DOHH2 (cell line): ENCODE measurements around the gene DHX38.
"Not testable (repeated sequence)": the region's sequence is repeated elsewhere in the genome, so short reads cannot be mapped to it uniquely, and the experiment has no call there.

Experiments
- H3F3A ChIP-seq: fragments of 200-600 bp; sonication (generic), shearing (Covaris generic); 2 replicates; pipeline ENCODE4 v1.6.0; 2016; ENCODE audit warnings: antibody characterized with exemption, mild to moderate bottlenecking; ENCODE audit not compliant: control insufficient read depth, insufficient read depth
- H3K27ac ChIP-seq: fragments of 200-600 bp; sonication (generic); 2 replicates; pipeline ENCODE4 v1.5.1; 2014; ENCODE audit warnings: low read depth, mild to moderate bottlenecking, low read length, moderate library complexity
- H3K27me3 ChIP-seq: fragments of 200-600 bp; sonication (generic); 2 replicates; pipeline ENCODE4 v1.6.1; 2014; ENCODE audit warnings: mild to moderate bottlenecking, low read length, mixed read lengths; ENCODE audit not compliant: control insufficient read depth
- H3K36me3 ChIP-seq: fragments of 200-600 bp; sonication (generic); 2 replicates; pipeline ENCODE4 v1.6.1; 2014; ENCODE audit warnings: mild to moderate bottlenecking, low read length, moderate library complexity, mixed read lengths; ENCODE audit not compliant: control insufficient read depth
- H3K4me1 ChIP-seq: fragments of 200-600 bp; sonication (generic); 2 replicates; pipeline ENCODE4 v1.6.1; 2014; ENCODE audit warnings: mild to moderate bottlenecking, low read length, mixed read lengths; ENCODE audit not compliant: control insufficient read depth
- H3K4me2 ChIP-seq: fragments of 200-600 bp; sonication (generic); 2 replicates; pipeline ENCODE4 v1.6.0; 2014; ENCODE audit warnings: mild to moderate bottlenecking, low read length, moderate library complexity
- H3K4me3 ChIP-seq: fragments of 200-600 bp; sonication (generic); 2 replicates; pipeline ENCODE4 v1.5.1; 2014; ENCODE audit warnings: mild to moderate bottlenecking, low read length, mixed read lengths
- H3K79me2 ChIP-seq: fragments of 200-600 bp; sonication (generic); 2 replicates; pipeline ENCODE4 v1.6.1; 2014; ENCODE audit warnings: mild to moderate bottlenecking, low read length, mixed read lengths; ENCODE audit not compliant: control insufficient read depth
- H3K9me2 ChIP-seq: fragments of 200-600 bp; sonication (generic); replicated peaks from 2 replicates; pipeline ENCODE4 v1.6.1; 2014; ENCODE audit warnings: mild to moderate bottlenecking, low read length, mixed read lengths; ENCODE audit not compliant: control insufficient read depth
- H3K9me3 ChIP-seq: fragments of 200-600 bp; sonication (generic); 2 replicates; pipeline ENCODE4 v1.6.1; 2014; ENCODE audit warnings: antibody characterized with exemption, low read length, mixed read lengths; ENCODE audit not compliant: control insufficient read depth, insufficient read depth
- H4K20me1 ChIP-seq: fragments of 200-600 bp; sonication (generic); 2 replicates; pipeline ENCODE4 v1.6.0; 2014; ENCODE audit warnings: low read depth, mild to moderate bottlenecking, antibody characterized with exemption, low read length, moderate library complexity; ENCODE audit not compliant: control insufficient read depth, insufficient read depth
- CTCF ChIP-seq: fragments of 200-600 bp; sonication (generic); IDR thresholded peaks from one replicate; pipeline ENCODE4 v1.5.1; 2014; ENCODE audit warnings: antibody characterized with exemption, mild to moderate bottlenecking, low read depth, low read length; ENCODE audit not compliant: poor library complexity, severe bottlenecking
- EZH2phosphoT487 ChIP-seq: fragments of 200-600 bp; sonication (generic); IDR thresholded peaks from 2 replicates; pipeline ENCODE4 v1.6.1; 2017; ENCODE audit warnings: borderline replicate concordance, mild to moderate bottlenecking, antibody characterized with exemption, low read length, moderate library complexity, mixed read lengths

The DHX38 gene

GRCh38 chr16:72049110-72049509 is 44.5 kb upstream of the DHX38 start:
- no peaks in the 10 kb centered on the region for H3K4me1 ChIP-seq
- no peaks in the 10 kb centered on the region for H4K20me1 ChIP-seq
- peaks cover 4% of the 10 kb centered on the region; the same call in 1 of the 2 replicates for H3K9me3 ChIP-seq
- H3K36me3 ChIP-seq = no peaks in the 10 kb centered on the region
- no peak overlapping the region for H3K4me2 ChIP-seq
- no peak for TF ChIP-seq EZH2phosphoT487
- TF ChIP-seq CTCF = no peak
- no peak overlapping the region for H3K4me3 ChIP-seq
- no peaks in the 10 kb centered on the region for H3F3A ChIP-seq
- H3K27me3 ChIP-seq = 0 out of 2 replicates have a peak, but pooled peaks cover 2% of the 10 kb centered on the region
- H3K9me2 ChIP-seq = no peaks in the 10 kb centered on the region
- no peak overlapping the region for H3K27ac ChIP-seq
- H3K79me2 ChIP-seq = no peaks in the 10 kb centered on the region

GRCh38 chr16:72050769-72051464 is 42.7 kb upstream of the DHX38 start:
- H3K27me3 ChIP-seq = 0 out of 2 replicates have a peak, but pooled peaks cover 2% of the 10 kb centered on the region

GRCh38 chr16:72051818-72052217 is 41.8 kb upstream of the DHX38 start:
- Histone ChIP-seq H3K4me2 (no peak overlapping the region), H3K79me2 (no peaks in the 10 kb centered on the region), H3K4me1 (no peaks in the 10 kb centered on the region), H3K4me3 (no peak overlapping the region), H3K27ac (no peak overlapping the region), H3K9me3 (peaks cover 4% of the 10 kb centered on the region; the same call in 1 of the 2 replicates), H3K27me3 (0 out of 2 replicates have a peak, but pooled peaks cover 2% of the 10 kb centered on the region), H3F3A (no peaks in the 10 kb centered on the region), H4K20me1 (no peaks in the 10 kb centered on the region), H3K36me3 (no peaks in the 10 kb centered on the region), H3K9me2 (no peaks in the 10 kb centered on the region)
- TF ChIP-seq EZH2phosphoT487 (no peak), CTCF (no peak)

More at GRCh38 chr16:72050769-72051464, 42.7 kb upstream of the DHX38 start:
- Histone ChIP-seq H3K79me2 (no peaks in the 10 kb centered on the region), H3K4me2 (no peak overlapping the region), H3K27ac (no peak overlapping the region), H3K9me3 (peaks cover 4% of the 10 kb centered on the region; the same call in 1 of the 2 replicates), H3F3A (no peaks in the 10 kb centered on the region), H3K9me2 (no peaks in the 10 kb centered on the region), H3K4me3 (no peak overlapping the region), H3K36me3 (no peaks in the 10 kb centered on the region), H3K4me1 (no peaks in the 10 kb centered on the region), H4K20me1 (no peaks in the 10 kb centered on the region)
- TF ChIP-seq EZH2phosphoT487 = no peak
- TF ChIP-seq CTCF = no peak

GRCh38 chr16:72054254-72054847 is 39.3 kb upstream of the DHX38 start, which contains the start of gene HP:
HP (plus strand) TSS chr16:72054505; CDS start chr16:72054653, 148 bp downstream.
- not testable (repeated sequence) for H3K27me3 ChIP-seq, H3K36me3 ChIP-seq, H3K4me3 ChIP-seq, H4K20me1 ChIP-seq, H3K9me3 ChIP-seq, H3K4me1 ChIP-seq, H3F3A ChIP-seq, H3K9me2 ChIP-seq, H3K4me2 ChIP-seq, H3K27ac ChIP-seq, H3K79me2 ChIP-seq
